ENCODE measurements around the gene CEP41. TPM values are rescaled to one million over a fixed set of nuclear protein-coding genes. Genes with fewer than 3 reads are reported as not detected.

The CEP41 gene
- total and polyA plus RNA-seq, 2 of the 13 experiments (the other 11 are each of a cell fraction or from before 2014, with no cell fraction given): 8.7 to 9.0 TPM

DNA sequence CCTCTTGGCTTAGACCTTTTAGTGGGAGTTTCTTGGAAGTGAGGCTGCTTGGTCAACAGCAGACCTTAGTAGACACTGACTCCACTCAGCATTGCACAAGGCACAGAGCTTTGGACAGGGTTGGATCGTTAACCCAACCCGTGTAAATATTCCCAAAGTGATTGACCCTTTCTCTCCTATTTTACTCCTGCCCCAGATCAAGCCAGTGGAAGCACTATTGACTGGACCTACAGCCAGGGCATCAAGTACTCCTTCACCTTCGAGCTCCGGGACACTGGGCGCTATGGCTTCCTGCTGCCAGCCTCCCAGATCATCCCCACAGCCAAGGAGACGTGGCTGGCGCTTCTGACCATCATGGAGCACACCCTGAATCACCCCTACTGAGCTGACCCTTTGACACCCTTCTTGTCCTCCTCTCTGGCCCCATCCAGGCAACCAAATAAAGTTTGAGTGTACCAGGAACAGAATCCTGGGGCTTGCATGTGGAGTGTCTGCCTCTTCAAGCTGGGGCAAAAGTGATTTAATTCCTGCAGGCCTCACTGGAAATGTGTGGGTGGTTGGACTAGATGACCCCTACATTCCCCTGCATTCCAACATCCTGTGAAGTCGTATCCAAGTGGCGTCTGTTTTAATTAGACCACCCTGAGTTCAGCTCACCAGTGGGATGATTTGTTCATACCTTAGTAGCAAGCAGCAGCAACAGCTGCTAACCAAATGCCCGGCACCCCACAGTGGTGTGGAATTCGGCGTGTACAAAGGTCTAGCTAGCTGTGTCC, 53.0 kb downstream of the CEP41 start:
- H3K4me1 ChIP-seq (ENCODE audit: insufficient read depth, low read length): peaks cover 15% of the 10 kb centered on the region
- ATAC-seq (peak; percentile 73), DNase-seq (ENCODE audit: low spot score) (no peak), FAIRE-seq (no peak)
- H3K36me3 ChIP-seq (replicated peaks in 1 of 2; ENCODE audit: control insufficient read depth in 1 of 2, insufficient read depth in 2 of 2, low read length in 2 of 2): no peaks in the 10 kb centered on the region
- H3K9me3 ChIP-seq (ENCODE audit: low read length): no peaks in the 10 kb centered on the region
- H3K79me2 ChIP-seq (ENCODE audit: insufficient read depth, low read length): no peaks in the 10 kb centered on the region
- H3K27ac ChIP-seq (ENCODE audit: extremely low read length, insufficient read depth, low read length): no peak overlapping the region
- in situ Hi-C loops (cut with HindIII; ENCODE audit: extremely low pct_ligation_motif_present, low pct_unique_long_range_greater_than_20kb): no loop called here
- H2AFZ ChIP-seq (ENCODE audit: low read length): no peak overlapping the region
- BruUV-seq (replicated peaks): no TSS peak
- H4K20me1 ChIP-seq (ENCODE audit: insufficient read depth, low read length): no peaks in the 10 kb centered on the region
- 39% methylated on average over 5 of the region's 12 CpGs for WGBS (ENCODE audit: low lambda C conversion rate)
- H3K4me2 ChIP-seq (ENCODE audit: low read depth, low read length): peak overlapping the region; percentile 29; the same call in 1 of the 2 replicates
- H3K27me3 ChIP-seq (ENCODE audit: control insufficient read depth in 1 of 2, insufficient read depth in 2 of 2, low read length in 2 of 2): peaks cover 4 to 7% of the 10 kb centered on the region in 2 experiments; a peak in 2 of 5 replicates
- TF ChIP-seq LCORL (IDR thresholded peaks at IDR 0.05) (no peak), LCORL (CRISPR knock-in tag; IDR thresholded peaks at IDR 0.05) (no peak), CEBPB (IDR thresholded peaks at IDR 0.05; ENCODE audit: borderline replicate concordance, low read depth, low read length) (peak; percentile 26; the same call in 1 of the 2 replicates), ZNF12 (CRISPR knock-in tag; IDR thresholded peaks at IDR 0.05) (peak; percentile 71)
- intact Hi-C loops (cut with micrococcal nuclease; ENCODE audit: unreplicated experiment): no loop called here
- no peak overlapping the region for H3K9ac ChIP-seq (ENCODE audit: insufficient read depth, low read depth, low read length)
- H3K4me3 ChIP-seq (replicated peaks in 1 of 3; ENCODE audit: insufficient read depth in 1 of 3, low read depth in 2 of 3, low read length in 3 of 3): no peak overlapping the region
- POLR2A ChIA-PET: no interaction called here
- CTCF ChIA-PET (ENCODE audit: low intra/inter-chr PET ratio, low total read pairs): no interaction called here

DNA sequence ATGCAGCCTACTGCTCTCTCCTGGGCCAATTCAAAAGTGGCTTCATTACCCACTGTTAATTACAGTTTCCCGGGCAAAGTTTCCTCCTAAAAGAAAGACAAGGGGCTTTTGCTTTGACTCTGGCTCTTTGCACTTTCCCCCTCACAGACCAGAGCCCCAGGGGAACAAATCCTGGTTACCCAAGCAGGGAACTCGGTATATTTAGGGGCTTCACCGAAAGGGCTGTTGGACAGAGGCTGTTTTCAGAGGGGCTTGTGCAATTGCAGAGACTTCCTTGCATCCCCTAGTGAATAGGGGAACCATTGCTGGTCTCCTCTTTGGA, 53.5 kb downstream of the CEP41 start:
- WGBS (ENCODE audit: low lambda C conversion rate): 30% methylated on average over 3 of the region's 3 CpGs
- FAIRE-seq: no peak
- DNase-seq (ENCODE audit: low spot score): no peak
- TF ChIP-seq, protein P1, sequence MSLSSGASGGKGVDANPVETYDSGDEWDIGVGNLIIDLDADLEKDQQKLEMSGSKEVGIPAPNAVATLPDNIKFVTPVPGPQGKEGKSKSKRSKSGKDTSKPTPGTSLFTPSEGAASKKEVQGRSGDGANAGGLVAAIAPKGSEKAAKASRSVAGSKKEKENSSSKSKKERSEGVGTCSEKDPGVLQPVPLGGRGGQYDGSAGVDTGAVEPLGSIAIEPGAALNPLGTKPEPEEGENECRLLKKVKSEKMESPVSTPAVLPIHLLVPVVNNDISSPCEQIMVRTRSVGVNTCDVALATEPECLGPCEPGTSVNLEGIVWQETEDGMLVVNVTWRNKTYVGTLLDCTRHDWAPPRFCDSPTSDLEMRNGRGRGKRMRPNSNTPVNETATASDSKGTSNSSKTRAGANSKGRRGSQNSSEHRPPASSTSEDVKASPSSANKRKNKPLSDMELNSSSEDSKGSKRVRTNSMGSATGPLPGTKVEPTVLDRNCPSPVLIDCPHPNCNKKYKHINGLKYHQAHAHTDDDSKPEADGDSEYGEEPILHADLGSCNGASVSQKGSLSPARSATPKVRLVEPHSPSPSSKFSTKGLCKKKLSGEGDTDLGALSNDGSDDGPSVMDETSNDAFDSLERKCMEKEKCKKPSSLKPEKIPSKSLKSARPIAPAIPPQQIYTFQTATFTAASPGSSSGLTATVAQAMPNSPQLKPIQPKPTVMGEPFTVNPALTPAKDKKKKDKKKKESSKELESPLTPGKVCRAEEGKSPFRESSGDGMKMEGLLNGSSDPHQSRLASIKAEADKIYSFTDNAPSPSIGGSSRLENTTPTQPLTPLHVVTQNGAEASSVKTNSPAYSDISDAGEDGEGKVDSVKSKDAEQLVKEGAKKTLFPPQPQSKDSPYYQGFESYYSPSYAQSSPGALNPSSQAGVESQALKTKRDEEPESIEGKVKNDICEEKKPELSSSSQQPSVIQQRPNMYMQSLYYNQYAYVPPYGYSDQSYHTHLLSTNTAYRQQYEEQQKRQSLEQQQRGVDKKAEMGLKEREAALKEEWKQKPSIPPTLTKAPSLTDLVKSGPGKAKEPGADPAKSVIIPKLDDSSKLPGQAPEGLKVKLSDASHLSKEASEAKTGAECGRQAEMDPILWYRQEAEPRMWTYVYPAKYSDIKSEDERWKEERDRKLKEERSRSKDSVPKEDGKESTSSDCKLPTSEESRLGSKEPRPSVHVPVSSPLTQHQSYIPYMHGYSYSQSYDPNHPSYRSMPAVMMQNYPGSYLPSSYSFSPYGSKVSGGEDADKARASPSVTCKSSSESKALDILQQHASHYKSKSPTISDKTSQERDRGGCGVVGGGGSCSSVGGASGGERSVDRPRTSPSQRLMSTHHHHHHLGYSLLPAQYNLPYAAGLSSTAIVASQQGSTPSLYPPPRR (CRISPR knock-in tag; IDR thresholded peaks at IDR 0.05; ENCODE audit: borderline replicate concordance): no peak
- TF ChIP-seq FLYWCH1 (CRISPR knock-in tag; IDR thresholded peaks at IDR 0.05) (no peak), U2AF1 (optimal IDR thresholded peaks at IDR 0.05; ENCODE audit: low read depth, low read length) (no peak), JUNB (CRISPR knock-in tag; IDR thresholded peaks at IDR 0.05; ENCODE audit: borderline replicate concordance) (no peak), ZFP62 (CRISPR knock-in tag; IDR thresholded peaks at IDR 0.05) (no peak), ONECUT2 (CRISPR knock-in tag; IDR thresholded peaks at IDR 0.05) (no peak), MAFK (conservative IDR thresholded peaks at IDR 0.05 in 1 of 2, IDR thresholded peaks at IDR 0.05 in 1 of 2; ENCODE audit: low read length in 2 of 2) (no peak), MED8 (CRISPR knock-in tag; IDR thresholded peaks at IDR 0.05; ENCODE audit: insufficient replicate concordance) (no peak)
- TF ChIP-seq, protein P2, sequence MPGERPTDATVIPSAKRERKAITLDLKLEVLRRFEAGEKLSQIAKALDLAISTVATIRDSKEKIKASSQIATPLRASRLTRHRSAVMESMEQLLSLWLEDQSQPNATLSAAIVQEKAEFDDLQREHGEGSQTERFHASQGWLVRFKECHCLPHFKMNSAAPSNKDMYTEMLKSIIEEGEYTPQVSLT (CRISPR knock-in tag; IDR thresholded peaks at IDR 0.05; ENCODE audit: borderline replicate concordance, low read depth): no peak

More for the DNA sequence above, 53.5 kb downstream of the CEP41 start:
- CTCF ChIA-PET (ENCODE audit: low intra/inter-chr PET ratio, low total read pairs): no interaction called here
- Histone ChIP-seq H3K9me3 (ENCODE audit: low read length) (no peaks in the 10 kb centered on the region), H3K9ac (ENCODE audit: insufficient read depth, low read depth, low read length) (no peak overlapping the region), H3K36me3 (replicated peaks in 1 of 2; ENCODE audit: control insufficient read depth in 1 of 2, insufficient read depth in 2 of 2, low read length in 2 of 2) (no peaks in the 10 kb centered on the region), H2AFZ (ENCODE audit: low read length) (no peak overlapping the region), H3K79me2 (ENCODE audit: insufficient read depth, low read length) (no peaks in the 10 kb centered on the region), H3K4me2 (ENCODE audit: low read depth, low read length) (peak overlapping the region; percentile 29; the same call in 1 of the 2 replicates), H3K27me3 (ENCODE audit: control insufficient read depth in 1 of 2, insufficient read depth in 2 of 2, low read length in 2 of 2) (peaks cover 4 to 7% of the 10 kb centered on the region in 2 experiments; a peak in 2 of 5 replicates), H3K4me1 (ENCODE audit: insufficient read depth, low read length) (peaks cover 15% of the 10 kb centered on the region), H3K27ac (ENCODE audit: extremely low read length, insufficient read depth, low read length) (no peak overlapping the region), H3K4me3 (replicated peaks in 1 of 3; ENCODE audit: insufficient read depth in 1 of 3, low read depth in 2 of 3, low read length in 3 of 3) (no peak overlapping the region), H4K20me1 (ENCODE audit: insufficient read depth, low read length) (no peaks in the 10 kb centered on the region)
- POLR2A ChIA-PET: no interaction called here
- in situ Hi-C loops (cut with HindIII; ENCODE audit: extremely low pct_ligation_motif_present, low pct_unique_long_range_greater_than_20kb) (no loop called here), intact Hi-C loops (cut with micrococcal nuclease; ENCODE audit: unreplicated experiment) (no loop called here)
- ATAC-seq: no peak
- BruUV-seq (replicated peaks): no TSS peak

All from HepG2 (cell line).